MG63 (cell line): ENCODE results near the gene EVC. TPM values are rescaled to one million over a fixed set of nuclear protein-coding genes. Genes with fewer than 3 reads are reported as not detected.

Source experiments
- DNase-seq: peaks from one replicate; pipeline ENCODE4 v3.0.0-alpha.2; 2020
- H3K27me3 ChIP-seq: fragments of 250-450 bp; sonication (Bioruptor Pico); 2 replicates; pipeline ENCODE4 v1.5.1; 2020; ENCODE audit warnings: mild to moderate bottlenecking, moderate library complexity
- H3K36me3 ChIP-seq: fragments of 250-450 bp; sonication (Bioruptor Pico); 2 replicates; pipeline ENCODE4 v1.5.1; 2020; ENCODE audit warnings: mild to moderate bottlenecking, moderate library complexity
- H3K4me3 ChIP-seq: fragments of 250-450 bp; sonication (Bioruptor Pico); 2 replicates; pipeline ENCODE4 v1.5.1; 2020; ENCODE audit warnings: mild to moderate bottlenecking, moderate library complexity
- H3K9me3 ChIP-seq: fragments of 250-450 bp; sonication (Bioruptor Pico); 2 replicates; pipeline ENCODE4 v1.5.1; 2020; ENCODE audit warnings: mild to moderate bottlenecking, moderate library complexity
- total RNA-seq: library from RNA; depleted of rRNA; stranded (reverse); fragments of >200 nt; shearing (Covaris generic); gene quantifications from 2 replicates; pipeline ENCODE4 v1.2.3, GENCODE V29; 2014; ENCODE audit warnings: low replicate concordance; rRNA removed

The EVC gene
- total RNA-seq, result 3.0 and 4.6 TPM in 2 replicates

- no peaks in the 10 kb centered on the region for H3K36me3 ChIP-seq
- DNase-seq, result peak; percentile 79
- H3K9me3 ChIP-seq, result no peaks in the 10 kb centered on the region
These were observed at the start of gene EVC for GRCh38 chr4:5710961-5711478. TSS of gene EVC (plus strand) at chr4:5711201. CDS start at chr4:5711381, 180 bp downstream.

GRCh38 chr4:5661237-5661636 is 49.8 kb upstream of the EVC start:
- DNase-seq, result no peak
- no peak overlapping the region for H3K4me3 ChIP-seq
- no peaks in the 10 kb centered on the region for H3K9me3 ChIP-seq
- no peaks in the 10 kb centered on the region for H3K27me3 ChIP-seq
- H3K36me3 ChIP-seq, result no peaks in the 10 kb centered on the region

More at GRCh38 chr4:5710961-5711478, at the start of gene EVC:
- Histone ChIP-seq H3K4me3 (peak within 1 kb of the TSS; percentile 57), H3K27me3 (no peaks in the 10 kb centered on the region)

GRCh38 chr4:5662555-5662954 is 48.4 kb upstream of the EVC start:
- Histone ChIP-seq H3K36me3 (no peaks in the 10 kb centered on the region), H3K27me3 (no peaks in the 10 kb centered on the region), H3K4me3 (no peak overlapping the region), H3K9me3 (no peaks in the 10 kb centered on the region)
- DNase-seq, result no peak

DNA sequence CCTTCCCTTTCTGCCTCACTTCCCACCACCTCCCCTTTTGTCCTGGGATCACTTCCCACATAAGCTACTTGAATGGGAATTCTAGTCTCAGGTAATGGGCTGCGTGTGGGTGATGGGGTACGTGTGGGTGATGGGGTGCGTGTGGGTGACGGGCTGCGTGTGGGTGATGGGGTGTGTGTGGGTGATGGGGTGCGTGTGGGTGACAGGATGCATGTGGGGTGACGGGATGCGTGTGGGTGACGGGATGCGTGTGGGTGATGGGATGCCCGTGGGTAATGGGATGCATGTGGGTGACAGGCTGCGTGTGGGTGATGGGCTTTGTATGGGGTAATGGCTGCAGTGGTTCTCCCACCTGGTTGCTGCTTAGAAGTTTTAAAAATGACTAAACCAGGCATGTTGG is 46.2 kb upstream of the EVC start:
- Histone ChIP-seq H3K9me3 (no peaks in the 10 kb centered on the region), H3K4me3 (no peak overlapping the region), H3K27me3 (no peaks in the 10 kb centered on the region), H3K36me3 (no peaks in the 10 kb centered on the region)
- DNase-seq, result no peak

GRCh38 chr4:5666741-5667140 is 44.3 kb upstream of the EVC start:
- Histone ChIP-seq H3K27me3 (no peaks in the 10 kb centered on the region), H3K36me3 (no peaks in the 10 kb centered on the region), H3K4me3 (no peak overlapping the region), H3K9me3 (no peaks in the 10 kb centered on the region)
- no peak for DNase-seq

DNA sequence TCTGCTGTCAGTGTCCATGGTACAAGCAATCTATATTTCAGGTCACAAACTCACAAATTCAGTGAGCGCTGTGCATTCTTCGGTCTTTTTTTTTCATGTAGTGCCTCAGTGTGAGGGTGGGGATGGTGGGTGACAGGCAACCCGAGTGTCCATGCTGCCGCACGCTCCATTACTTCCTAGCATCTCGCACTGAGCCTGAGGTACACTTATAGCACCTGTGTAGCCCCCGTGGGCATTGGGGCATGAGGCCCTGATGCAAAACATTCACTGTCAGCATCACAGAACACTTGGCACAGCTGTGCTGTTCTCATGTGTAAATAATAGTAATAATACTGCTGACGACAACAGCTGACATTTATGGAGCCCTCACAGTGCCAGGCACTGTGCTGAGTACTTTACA is 34.2 kb upstream of the EVC start:
- DNase-seq, result no peak
- Histone ChIP-seq H3K9me3 (no peaks in the 10 kb centered on the region), H3K36me3 (no peaks in the 10 kb centered on the region), H3K4me3 (no peak overlapping the region), H3K27me3 (no peaks in the 10 kb centered on the region)

GRCh38 chr4:5678977-5679376 is 32.0 kb upstream of the EVC start:
- H3K9me3 ChIP-seq, result no peaks in the 10 kb centered on the region
- DNase-seq, result no peak

DNA sequence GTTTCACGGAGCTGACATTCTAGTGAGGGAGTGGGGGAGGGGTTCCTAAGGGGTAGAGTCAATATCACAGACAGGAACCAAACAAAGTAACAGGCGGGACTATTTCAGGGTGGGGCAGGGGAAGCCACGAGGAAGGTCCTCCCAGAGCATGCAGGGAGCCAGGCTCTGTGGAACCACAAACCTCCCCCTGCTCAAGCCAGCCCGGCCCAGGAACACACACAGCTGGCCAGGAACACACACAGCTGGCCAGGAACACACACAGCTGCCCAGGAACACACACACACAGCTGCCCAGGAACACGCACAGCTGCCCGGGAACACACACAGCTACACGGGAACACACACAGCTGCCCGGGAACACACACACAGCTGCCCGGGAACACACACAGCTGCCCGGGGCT is 27.4 kb upstream of the EVC start:
- Histone ChIP-seq H3K27me3 (no peaks in the 10 kb centered on the region), H3K36me3 (no peaks in the 10 kb centered on the region), H3K9me3 (no peaks in the 10 kb centered on the region), H3K4me3 (no peak overlapping the region)
- DNase-seq, result no peak

More at GRCh38 chr4:5678977-5679376, 32.0 kb upstream of the EVC start:
- no peak overlapping the region for H3K4me3 ChIP-seq
- no peaks in the 10 kb centered on the region for H3K36me3 ChIP-seq
- H3K27me3 ChIP-seq, result no peaks in the 10 kb centered on the region

- Histone ChIP-seq H3K4me3 (no peak overlapping the region), H3K9me3 (no peaks in the 10 kb centered on the region), H3K36me3 (no peaks in the 10 kb centered on the region), H3K27me3 (no peaks in the 10 kb centered on the region)
- no peak for DNase-seq
These were observed 25.7 kb upstream of the EVC start for GRCh38 chr4:5685296-5685695.

DNA sequence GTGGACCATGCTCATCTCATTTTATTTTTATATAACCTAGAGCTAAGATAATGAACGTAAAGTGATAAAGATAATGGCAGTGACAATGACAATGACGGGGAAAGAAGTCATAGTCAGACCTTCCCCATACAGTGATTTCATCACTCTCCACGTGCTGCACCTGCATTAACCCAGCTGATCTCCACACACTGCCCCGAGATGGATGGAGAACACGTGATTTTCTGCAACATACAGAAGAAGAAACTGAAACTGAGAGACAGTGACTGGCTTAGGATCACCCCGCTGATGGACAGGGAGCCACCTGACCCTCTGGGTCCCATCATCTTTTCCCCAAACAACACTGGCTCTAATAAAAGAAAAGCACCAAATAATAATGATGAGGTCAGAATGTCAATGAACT is 24.7 kb upstream of the EVC start:
- Histone ChIP-seq H3K9me3 (no peaks in the 10 kb centered on the region), H3K4me3 (no peak overlapping the region), H3K27me3 (no peaks in the 10 kb centered on the region), H3K36me3 (no peaks in the 10 kb centered on the region)
- no peak for DNase-seq

GRCh38 chr4:5689065-5689464 is 21.9 kb upstream of the EVC start:
- Histone ChIP-seq H3K4me3 (no peak overlapping the region), H3K27me3 (no peaks in the 10 kb centered on the region), H3K36me3 (no peaks in the 10 kb centered on the region), H3K9me3 (no peaks in the 10 kb centered on the region)
- DNase-seq, result no peak

- H3K36me3 ChIP-seq, result no peaks in the 10 kb centered on the region
- H3K9me3 ChIP-seq, result no peaks in the 10 kb centered on the region
- H3K4me3 ChIP-seq, result no peak overlapping the region
- no peak for DNase-seq
- H3K27me3 ChIP-seq, result no peaks in the 10 kb centered on the region
These were observed 19.4 kb upstream of the EVC start for GRCh38 chr4:5691491-5692132.

DNA sequence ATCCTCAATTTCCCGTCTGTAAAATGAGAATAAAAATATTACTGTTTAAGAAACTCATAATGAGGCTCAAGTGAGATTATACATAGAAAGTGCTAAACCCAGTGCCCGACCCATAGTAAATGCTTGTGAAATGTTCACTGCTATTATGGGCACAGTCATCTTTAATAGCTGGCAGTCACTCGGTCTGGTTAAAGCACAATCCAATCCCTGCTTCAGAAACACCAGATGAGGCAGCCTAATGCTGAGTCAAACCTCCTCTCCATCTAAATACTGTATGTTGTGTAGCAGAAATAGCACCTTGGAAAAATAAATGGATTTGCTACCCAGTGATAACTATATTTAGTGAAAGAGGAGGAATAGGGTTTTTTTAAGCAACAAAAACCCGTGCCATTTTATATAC is 17.1 kb upstream of the EVC start:
- H3K36me3 ChIP-seq, result no peaks in the 10 kb centered on the region
- DNase-seq, result no peak
- no peaks in the 10 kb centered on the region for H3K9me3 ChIP-seq

DNA sequence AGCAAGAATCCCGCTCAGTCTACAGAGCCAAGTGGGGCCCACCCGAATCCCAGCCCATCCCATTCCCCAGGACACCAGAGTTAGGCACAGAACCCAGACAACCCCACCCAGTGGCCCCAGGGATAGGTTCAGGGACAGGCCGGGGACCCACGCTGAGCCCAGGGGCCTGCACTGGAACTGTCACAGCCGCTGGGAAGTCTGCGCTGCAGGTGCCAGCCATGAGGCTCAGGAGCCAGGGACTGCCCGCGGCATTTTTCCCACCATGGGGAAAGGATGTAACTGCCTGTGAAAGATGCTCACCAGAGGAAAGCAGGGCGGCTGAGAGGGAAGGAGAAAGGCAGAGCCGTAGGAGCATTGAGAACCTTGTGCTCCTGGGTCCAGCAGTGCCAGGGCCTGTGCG is 14.7 kb upstream of the EVC start:
- H3K9me3 ChIP-seq, result no peaks in the 10 kb centered on the region
- no peaks in the 10 kb centered on the region for H3K36me3 ChIP-seq
- no peaks in the 10 kb centered on the region for H3K27me3 ChIP-seq
- DNase-seq, result no peak
- no peak overlapping the region for H3K4me3 ChIP-seq

More for the DNA sequence above, 17.1 kb upstream of the EVC start:
- Histone ChIP-seq H3K4me3 (no peak overlapping the region), H3K27me3 (no peaks in the 10 kb centered on the region)

DNA sequence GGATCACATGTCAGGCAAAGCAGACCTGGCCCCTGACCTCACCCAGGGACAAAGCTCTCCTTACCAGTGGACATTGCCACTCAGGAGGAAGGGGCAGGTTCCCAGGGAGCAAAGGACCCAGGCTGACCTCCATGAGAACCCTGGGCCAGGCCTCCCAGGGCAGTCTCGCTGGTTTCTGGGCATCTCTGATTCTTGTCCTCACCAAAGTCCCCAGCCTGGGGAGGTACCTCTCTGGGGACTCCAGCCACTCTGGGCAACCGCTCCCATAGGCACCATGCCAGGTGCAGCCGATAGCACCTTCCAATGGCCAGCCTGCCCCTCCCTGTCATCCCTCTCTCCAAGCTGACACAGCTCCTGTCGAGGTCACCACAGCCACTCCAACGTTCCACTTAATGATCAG is 10.5 kb upstream of the EVC start:
- no peaks in the 10 kb centered on the region for H3K27me3 ChIP-seq
- no peak for DNase-seq
- no peak overlapping the region for H3K4me3 ChIP-seq
- no peaks in the 10 kb centered on the region for H3K9me3 ChIP-seq
- no peaks in the 10 kb centered on the region for H3K36me3 ChIP-seq

DNA sequence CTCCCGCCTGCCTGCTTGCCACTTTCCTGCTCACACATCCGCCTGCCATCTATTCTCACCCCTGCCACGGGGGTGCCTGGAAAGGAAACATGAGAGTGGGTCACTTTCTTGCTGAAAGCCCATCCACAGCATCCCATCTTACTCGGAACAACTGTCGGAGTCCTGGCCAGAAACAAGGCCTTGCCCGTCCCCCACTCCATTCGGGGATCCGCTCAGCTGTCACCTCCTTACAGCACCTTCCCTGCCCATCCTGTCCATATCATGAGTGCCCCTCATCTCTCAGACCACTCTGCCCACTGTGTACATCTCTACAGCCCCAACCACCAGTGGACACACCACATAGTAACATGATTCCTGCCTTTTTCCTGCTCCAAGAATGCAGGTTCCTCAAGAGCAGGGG is 9.0 kb upstream of the EVC start:
- Histone ChIP-seq H3K27me3 (no peaks in the 10 kb centered on the region), H3K36me3 (no peaks in the 10 kb centered on the region), H3K4me3 (no peak overlapping the region), H3K9me3 (no peaks in the 10 kb centered on the region)
- no peak for DNase-seq

- no peak overlapping the region for H3K4me3 ChIP-seq
- no peaks in the 10 kb centered on the region for H3K9me3 ChIP-seq
- no peaks in the 10 kb centered on the region for H3K27me3 ChIP-seq
- H3K36me3 ChIP-seq, result no peaks in the 10 kb centered on the region
- no peak for DNase-seq
These were observed 7.2 kb upstream of the EVC start for GRCh38 chr4:5703831-5704230.

GRCh38 chr4:5704276-5704675 is 6.7 kb upstream of the EVC start:
- DNase-seq, result no peak
- Histone ChIP-seq H3K4me3 (no peak overlapping the region), H3K27me3 (no peaks in the 10 kb centered on the region), H3K36me3 (no peaks in the 10 kb centered on the region), H3K9me3 (no peaks in the 10 kb centered on the region)
